ENCODE measurements around the gene UGT2B17.
A peak's percentile ranks its signal among the peaks of the same experiment; 100 is the strongest.
"Not testable (repeated sequence)": the region's sequence is repeated elsewhere in the genome, so short reads cannot be mapped to it uniquely, and the experiment has no call there.

The UGT2B17 gene

GRCh38 chr4:68581383-68582338, 5.5 kb upstream of the UGT2B17 start:
- H3K27ac Mint-ChIP-seq: no peak overlapping the region
- H3K27me3 Mint-ChIP-seq: peaks cover 11% of the 10 kb centered on the region
- H3K4me3 Mint-ChIP-seq: no peak overlapping the region
- no peaks in the 10 kb centered on the region for H3K36me3 Mint-ChIP-seq
- ATAC-seq: no peak
- peaks cover 14% of the 10 kb centered on the region for H3K4me1 Mint-ChIP-seq
- peaks cover 5% of the 10 kb centered on the region for H3K9me3 Mint-ChIP-seq

GRCh38 chr4:68577590-68577989, 1.5 kb upstream of the UGT2B17 start:
- no peak for ATAC-seq
- Mint-ChIP-seq H3K27me3 (peaks cover 11% of the 10 kb centered on the region), H3K27ac (peak overlapping the region; percentile 79), H3K4me3 (no peak overlapping the region), H3K36me3 (no peaks in the 10 kb centered on the region), H3K4me1 (peaks cover 29% of the 10 kb centered on the region), H3K9me3 (peaks cover 5% of the 10 kb centered on the region)

GRCh38 chr4:68575636-68576035, 486 bp downstream of the UGT2B17 start:
- H3K36me3 Mint-ChIP-seq, H3K9me3 Mint-ChIP-seq, ATAC-seq, H3K27me3 Mint-ChIP-seq: not testable (repeated sequence)
- H3K4me3 Mint-ChIP-seq: peak overlapping the region; percentile 71
- peaks cover 29% of the 10 kb centered on the region for H3K4me1 Mint-ChIP-seq
- peak overlapping the region; percentile 79 for H3K27ac Mint-ChIP-seq

- H3K27ac Mint-ChIP-seq: peak overlapping the region; percentile 79
- no peak for ATAC-seq
Observed at GRCh38 chr4:68575081-68575480, 1.0 kb downstream of the UGT2B17 start.

GRCh38 chr4:68572653-68573170, 3.4 kb downstream of the UGT2B17 start:
- H3K36me3 Mint-ChIP-seq: no peaks in the 10 kb centered on the region
- H3K4me3 Mint-ChIP-seq: no peak overlapping the region
- H3K9me3 Mint-ChIP-seq: peaks cover 2% of the 10 kb centered on the region
- H3K27ac Mint-ChIP-seq: no peak overlapping the region
- H3K27me3 Mint-ChIP-seq: no peaks in the 10 kb centered on the region
- ATAC-seq: no peak
- peaks cover 25% of the 10 kb centered on the region for H3K4me1 Mint-ChIP-seq

More at GRCh38 chr4:68575081-68575480, 1.0 kb downstream of the UGT2B17 start:
- H3K4me3 Mint-ChIP-seq: peak overlapping the region; percentile 71
- H3K9me3 Mint-ChIP-seq: peaks cover 5% of the 10 kb centered on the region
- no peaks in the 10 kb centered on the region for H3K36me3 Mint-ChIP-seq
- H3K4me1 Mint-ChIP-seq: peaks cover 29% of the 10 kb centered on the region
- peaks cover under 1% of the 10 kb centered on the region for H3K27me3 Mint-ChIP-seq

GRCh38 chr4:68570122-68570507, 6.0 kb downstream of the UGT2B17 start:
- H3K36me3 Mint-ChIP-seq: no peaks in the 10 kb centered on the region
- no peak for ATAC-seq
- H3K27me3 Mint-ChIP-seq: no peaks in the 10 kb centered on the region
- no peaks in the 10 kb centered on the region for H3K4me1 Mint-ChIP-seq
- peak overlapping the region; percentile 60 for H3K27ac Mint-ChIP-seq
- no peaks in the 10 kb centered on the region for H3K9me3 Mint-ChIP-seq
- no peak overlapping the region for H3K4me3 Mint-ChIP-seq

GRCh38 chr4:68569466-68570121, 6.5 kb downstream of the UGT2B17 start:
- no peak overlapping the region for H3K4me3 Mint-ChIP-seq
- H3K27ac Mint-ChIP-seq: peak overlapping the region; percentile 60
- ATAC-seq: peak; percentile 12
- H3K9me3 Mint-ChIP-seq: no peaks in the 10 kb centered on the region
- no peaks in the 10 kb centered on the region for H3K27me3 Mint-ChIP-seq
- no peaks in the 10 kb centered on the region for H3K36me3 Mint-ChIP-seq
- no peaks in the 10 kb centered on the region for H3K4me1 Mint-ChIP-seq

- H3K36me3 Mint-ChIP-seq, H3K4me3 Mint-ChIP-seq, H3K9me3 Mint-ChIP-seq, H3K4me1 Mint-ChIP-seq, H3K27ac Mint-ChIP-seq, ATAC-seq, H3K27me3 Mint-ChIP-seq: not testable (repeated sequence)
Observed at GRCh38 chr4:68569036-68569435, 7.1 kb downstream of the UGT2B17 start.

- not testable (repeated sequence) for H3K36me3 Mint-ChIP-seq, H3K27me3 Mint-ChIP-seq, H3K27ac Mint-ChIP-seq, H3K9me3 Mint-ChIP-seq, H3K4me3 Mint-ChIP-seq, H3K4me1 Mint-ChIP-seq, ATAC-seq
Observed at GRCh38 chr4:68568535-68568934, 7.6 kb downstream of the UGT2B17 start.

GRCh38 chr4:68566364-68566763, 9.8 kb downstream of the UGT2B17 start:
- not testable (repeated sequence) for H3K9me3 Mint-ChIP-seq, H3K4me3 Mint-ChIP-seq, H3K4me1 Mint-ChIP-seq, H3K36me3 Mint-ChIP-seq, H3K27ac Mint-ChIP-seq, ATAC-seq, H3K27me3 Mint-ChIP-seq

- not testable (repeated sequence) for H3K27ac Mint-ChIP-seq, H3K4me1 Mint-ChIP-seq, H3K36me3 Mint-ChIP-seq, H3K27me3 Mint-ChIP-seq, H3K9me3 Mint-ChIP-seq, H3K4me3 Mint-ChIP-seq, ATAC-seq
Observed at GRCh38 chr4:68565082-68565481, 11.0 kb downstream of the UGT2B17 start.

GRCh38 chr4:68560364-68561070, 15.6 kb downstream of the UGT2B17 start:
- H3K27me3 Mint-ChIP-seq, H3K4me3 Mint-ChIP-seq, H3K9me3 Mint-ChIP-seq, H3K36me3 Mint-ChIP-seq, ATAC-seq, H3K4me1 Mint-ChIP-seq, H3K27ac Mint-ChIP-seq: not testable (repeated sequence)

- not testable (repeated sequence) for H3K9me3 Mint-ChIP-seq, H3K4me1 Mint-ChIP-seq, ATAC-seq, H3K4me3 Mint-ChIP-seq, H3K27me3 Mint-ChIP-seq, H3K36me3 Mint-ChIP-seq
- H3K27ac Mint-ChIP-seq: peak overlapping the region; percentile 54
Observed at GRCh38 chr4:68553830-68554229, 22.3 kb downstream of the UGT2B17 start.

- H3K4me3 Mint-ChIP-seq, H3K27me3 Mint-ChIP-seq, ATAC-seq, H3K4me1 Mint-ChIP-seq, H3K36me3 Mint-ChIP-seq, H3K9me3 Mint-ChIP-seq: not testable (repeated sequence)
- peak overlapping the region; percentile 54 for H3K27ac Mint-ChIP-seq
Observed at GRCh38 chr4:68552818-68553811, 23.0 kb downstream of the UGT2B17 start.

All from stimulated activated memory B cell treated with anti-CD40 and anti-IgM and Interleukin-4, amounts not matched to agents 10 μg/mL and 1 μg/mL and 100 μg/mL, for 72 hours (primary cell).